Activated CD4-positive, CD25-positive, alpha-beta regulatory T cell treated with anti-CD3 and anti-CD28 coated beads, Interleukin-2, amount 50 U/mL, for 24 hours (primary cell): ENCODE measurements around the gene KRT20.
"Not testable (repeated sequence)": the region's sequence is repeated elsewhere in the genome, so short reads cannot be mapped to it uniquely, and the experiment has no call there.

Experiments
- ATAC-seq, 2 donors: fragments of 150-1000 bp; cut with Tn5 transposase; one replicate each; pipeline ENCODE4 v1.10.0; 2021; ENCODE audit warnings: mild to moderate bottlenecking in 1 of 2, moderate library complexity in 1 of 2

KRT20 gene

DNA sequence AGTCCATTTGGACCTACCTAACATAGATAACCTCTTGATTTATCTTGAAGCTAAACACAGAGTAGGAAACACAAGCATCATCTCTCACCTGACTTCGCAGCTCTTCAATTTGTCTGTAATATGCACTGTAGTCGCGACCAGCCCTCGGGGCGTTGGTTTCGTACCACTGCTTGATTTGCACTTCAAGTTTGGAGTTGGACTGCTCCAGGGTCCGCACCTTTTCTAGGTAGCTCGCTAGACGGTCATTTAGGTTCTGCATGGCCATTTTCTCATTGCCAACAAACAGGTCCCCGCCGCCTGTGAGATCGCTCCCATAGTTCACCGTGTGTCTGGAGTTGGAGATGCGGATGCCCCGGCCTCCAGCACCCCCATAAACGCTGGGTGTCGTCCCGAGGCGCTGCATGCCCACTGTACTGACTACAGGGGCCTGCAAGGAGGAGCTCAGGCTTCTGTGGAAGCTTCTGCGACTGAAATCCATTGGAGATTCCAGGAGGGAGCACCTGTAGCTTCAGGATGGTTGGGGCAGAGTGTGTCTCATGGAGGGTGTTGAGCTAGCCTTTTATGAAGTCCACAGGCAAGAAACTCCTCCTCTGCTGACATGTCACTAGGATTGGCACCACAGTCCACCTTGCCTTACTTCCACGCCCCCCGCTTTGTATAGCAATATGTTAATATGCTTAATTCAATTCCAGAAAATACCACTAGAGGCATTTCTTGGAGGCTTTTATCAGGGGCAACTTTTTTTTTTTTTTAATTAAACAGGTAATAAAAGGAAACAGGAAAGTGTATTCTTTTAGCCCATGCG is at the start of gene KRT20:
KRT20 (minus strand) TSS at position 535 of the 805 bp plus-strand sequence; CDS start at position 478, 57 bp downstream.
- no peak for ATAC-seq

GRCh38 chr17:40932608-40933007 is 47.6 kb upstream of the KRT20 start:
- no peak for ATAC-seq

GRCh38 chr17:40931311-40931710 is 46.3 kb upstream of the KRT20 start:
- ATAC-seq, result no peak

- no peak for ATAC-seq
These were observed 41.3 kb upstream of the KRT20 start for GRCh38 chr17:40926341-40926740.

DNA sequence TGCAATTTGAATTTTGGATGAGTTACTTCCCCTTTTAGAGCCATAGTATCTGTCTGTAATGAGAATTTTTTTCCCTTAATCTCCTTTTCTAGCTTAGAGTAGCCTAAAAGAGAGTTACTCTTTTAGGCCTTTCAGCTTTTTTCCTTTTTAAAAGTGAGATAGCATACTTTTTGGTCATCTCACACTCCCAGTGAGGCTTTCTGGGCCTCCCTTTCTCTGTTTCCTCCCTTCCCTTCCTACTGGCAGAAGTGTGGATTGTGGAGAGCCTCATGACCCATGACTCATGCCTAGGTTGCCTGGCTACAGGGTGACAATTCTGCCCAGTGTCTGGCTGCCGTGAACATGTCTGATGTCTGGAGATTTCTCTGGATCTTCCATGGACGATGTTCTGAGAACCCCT is 37.2 kb upstream of the KRT20 start:
- ATAC-seq, result no peak

DNA sequence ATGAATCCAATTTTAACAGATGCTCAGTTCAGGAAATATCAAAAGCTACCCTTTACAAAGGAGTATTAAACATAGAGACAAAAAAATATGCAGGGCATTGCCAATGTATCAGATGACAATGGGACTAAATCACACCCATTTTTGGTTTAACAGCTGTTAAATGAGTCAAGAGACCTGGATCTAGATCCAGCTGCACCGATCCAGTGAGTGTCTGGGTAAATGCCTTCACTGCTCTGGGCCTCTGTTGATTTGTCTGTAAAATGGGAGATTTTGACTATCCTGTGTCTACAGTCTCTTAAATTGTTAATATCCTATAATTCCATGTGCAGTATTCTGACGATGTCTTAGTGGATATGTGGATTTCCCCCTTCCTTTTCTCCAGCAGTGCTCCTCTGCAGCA is 36.0 kb upstream of the KRT20 start:
- ATAC-seq, result no peak

- ATAC-seq, result not testable (repeated sequence)
These were observed 32.1 kb upstream of the KRT20 start for GRCh38 chr17:40917116-40917515.

- ATAC-seq, result no peak
These were observed 31.3 kb upstream of the KRT20 start for GRCh38 chr17:40916366-40916765.

- ATAC-seq, result no peak
These were observed 30.7 kb upstream of the KRT20 start for GRCh38 chr17:40915721-40916256.

DNA sequence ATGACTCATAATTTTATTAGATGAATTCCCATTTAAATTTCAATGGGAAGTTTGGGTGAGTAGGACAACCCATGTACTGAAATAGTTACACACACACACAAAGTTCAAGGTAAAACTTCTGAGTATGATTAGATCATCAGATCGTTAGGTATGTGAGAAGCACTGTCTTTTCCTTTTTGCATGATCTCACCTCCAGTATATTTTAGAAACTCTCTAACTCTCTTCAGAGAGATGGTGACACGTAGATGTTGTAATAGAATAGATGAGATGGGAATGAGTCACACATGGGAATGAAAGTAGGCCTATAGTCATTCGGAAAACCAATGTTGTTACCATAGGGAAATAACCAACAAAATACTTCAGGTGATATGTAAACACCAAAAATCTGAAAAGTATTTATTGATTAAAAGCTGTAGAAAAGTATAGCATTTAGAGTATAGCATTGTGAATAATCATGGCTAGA is 30.2 kb upstream of the KRT20 start:
- ATAC-seq, result peak; percentile 74 to 86

GRCh38 chr17:40914075-40914855 is 29.2 kb upstream of the KRT20 start:
- ATAC-seq, result no peak

GRCh38 chr17:40912486-40913210 is 27.6 kb upstream of the KRT20 start:
- ATAC-seq, result no peak

DNA sequence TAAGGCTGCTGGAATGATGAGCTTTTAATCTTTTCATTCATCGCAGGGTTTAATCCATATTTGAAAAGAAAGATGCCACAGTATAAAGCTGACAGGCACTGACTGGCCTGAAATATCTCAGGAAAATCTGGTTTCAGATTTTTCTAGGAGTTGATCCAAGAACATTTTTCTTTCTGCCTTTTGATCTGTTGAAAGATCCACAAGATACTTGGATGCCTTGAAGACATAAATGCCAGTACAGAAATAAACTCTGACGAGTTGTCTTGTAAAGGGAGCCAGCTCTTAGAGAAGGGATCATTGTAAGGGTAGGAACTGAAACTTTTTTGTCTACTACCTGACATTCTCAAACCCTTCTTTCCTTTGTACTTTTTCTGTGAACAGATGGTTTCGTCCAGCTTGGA is 25.4 kb upstream of the KRT20 start:
- no peak for ATAC-seq

DNA sequence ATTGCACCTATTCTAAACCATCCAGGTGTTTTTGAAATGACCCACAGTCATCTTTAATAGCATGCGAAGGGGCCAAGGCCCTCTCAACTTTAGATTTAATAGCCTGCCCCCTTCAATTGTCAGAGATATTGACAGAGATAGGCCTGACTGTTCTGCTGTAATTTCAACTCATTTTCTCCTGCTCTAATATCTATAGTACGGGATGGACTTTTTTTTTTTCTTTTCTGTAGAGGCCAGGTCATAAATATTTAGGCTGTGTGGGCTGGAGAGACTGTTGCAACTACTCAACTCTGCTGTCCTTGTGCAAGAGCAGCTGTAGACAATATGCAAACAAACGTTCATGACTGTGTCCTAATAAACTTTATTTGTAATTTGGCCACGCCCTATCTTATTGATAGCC is 24.7 kb upstream of the KRT20 start:
- no peak for ATAC-seq

GRCh38 chr17:40909351-40909750 is 24.3 kb upstream of the KRT20 start:
- ATAC-seq, result peak; percentile 72 to 77

DNA sequence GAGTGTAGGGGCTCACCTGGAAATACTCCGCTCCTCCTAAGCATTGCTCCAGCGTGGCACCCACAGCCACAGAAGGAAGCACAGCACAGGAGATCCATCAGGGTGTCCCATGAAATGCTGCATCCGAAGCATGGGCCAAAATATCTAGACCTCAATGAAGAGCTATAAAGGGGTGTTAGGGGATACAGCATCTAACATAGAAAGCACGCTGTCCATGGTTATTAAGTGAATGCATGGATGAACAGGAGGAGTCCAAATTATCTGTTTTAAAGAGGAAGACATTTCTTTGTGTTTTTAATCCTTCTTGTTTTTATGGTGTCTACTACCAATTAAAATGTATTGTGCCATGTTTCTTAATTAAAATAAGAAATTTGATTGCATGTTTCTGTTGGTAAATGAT is 21.6 kb upstream of the KRT20 start:
- no peak for ATAC-seq

DNA sequence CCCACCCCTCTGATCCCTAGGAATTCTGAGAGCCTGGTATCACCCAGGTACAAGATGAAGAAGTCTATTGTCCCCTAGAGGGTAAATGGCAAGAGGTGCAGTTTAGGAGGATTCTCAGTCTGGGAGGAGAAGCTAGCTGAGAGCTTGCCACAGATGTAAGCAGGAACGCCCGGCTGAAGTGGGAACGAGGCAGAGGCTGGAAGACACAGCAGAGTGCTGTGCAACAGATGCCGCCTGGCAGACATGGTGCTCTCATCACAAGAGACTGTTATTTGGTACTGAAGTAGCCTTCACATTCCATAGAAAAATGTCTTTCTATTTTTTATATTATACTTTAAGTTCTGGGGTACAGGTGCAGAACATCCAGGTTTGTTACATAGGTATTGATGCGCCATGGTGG is 20.3 kb upstream of the KRT20 start:
- ATAC-seq, result no peak

DNA sequence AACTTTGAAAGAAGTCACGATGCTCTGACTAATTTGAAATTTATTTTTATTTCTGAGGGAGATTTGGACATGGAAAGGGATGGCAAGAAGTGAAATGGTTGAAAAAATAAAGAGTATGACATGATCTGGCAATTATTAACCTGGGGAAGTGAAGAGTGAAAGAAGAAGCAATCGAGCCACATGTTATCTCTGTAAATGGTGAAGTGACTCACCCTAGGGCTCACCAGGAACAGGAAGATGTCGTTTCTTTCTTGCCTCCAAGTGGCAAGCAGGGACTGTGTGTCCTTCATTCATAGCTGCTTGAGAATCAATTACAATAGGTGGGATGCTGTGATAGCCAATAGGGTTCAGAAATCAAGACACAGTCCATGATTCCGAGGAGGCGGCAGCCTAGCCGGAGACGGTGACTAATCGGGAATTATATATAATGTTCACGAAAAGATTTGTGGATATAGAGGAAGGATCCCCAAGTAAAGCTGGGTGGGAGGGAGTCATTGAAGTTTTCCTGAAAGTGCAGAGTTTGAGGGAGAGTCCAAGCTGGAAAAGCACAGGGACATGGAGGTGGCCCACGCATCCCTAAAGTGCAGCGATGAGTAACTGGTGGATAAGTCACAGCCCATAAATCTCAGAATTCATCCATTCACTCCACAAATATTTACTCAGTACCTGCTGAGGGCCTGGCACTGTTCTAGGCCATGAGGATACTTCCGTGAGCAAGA is 18.2 kb upstream of the KRT20 start:
- no peak for ATAC-seq

DNA sequence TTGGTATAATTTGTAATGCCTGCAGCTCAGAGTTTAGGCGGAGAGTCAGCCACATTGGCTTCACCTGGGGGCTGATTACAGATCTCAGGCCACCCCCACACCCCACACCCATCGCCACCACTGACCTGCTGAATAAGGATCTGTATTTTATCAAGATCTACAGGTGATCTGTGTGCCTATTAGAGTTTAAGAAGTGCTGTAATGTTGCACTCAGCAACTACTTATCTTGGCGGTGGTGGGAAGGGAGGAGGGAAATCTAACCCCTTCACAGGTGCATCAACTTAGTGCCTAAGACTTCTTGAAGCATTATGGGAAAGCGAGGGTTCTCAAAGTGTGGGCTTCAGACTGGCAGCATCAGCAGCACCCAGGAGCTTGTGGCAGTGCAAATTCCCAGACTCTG is 17.5 kb upstream of the KRT20 start:
- ATAC-seq, result no peak

- ATAC-seq, result peak; percentile 21 to 41
These were observed 17.0 kb upstream of the KRT20 start for GRCh38 chr17:40901981-40902474.

DNA sequence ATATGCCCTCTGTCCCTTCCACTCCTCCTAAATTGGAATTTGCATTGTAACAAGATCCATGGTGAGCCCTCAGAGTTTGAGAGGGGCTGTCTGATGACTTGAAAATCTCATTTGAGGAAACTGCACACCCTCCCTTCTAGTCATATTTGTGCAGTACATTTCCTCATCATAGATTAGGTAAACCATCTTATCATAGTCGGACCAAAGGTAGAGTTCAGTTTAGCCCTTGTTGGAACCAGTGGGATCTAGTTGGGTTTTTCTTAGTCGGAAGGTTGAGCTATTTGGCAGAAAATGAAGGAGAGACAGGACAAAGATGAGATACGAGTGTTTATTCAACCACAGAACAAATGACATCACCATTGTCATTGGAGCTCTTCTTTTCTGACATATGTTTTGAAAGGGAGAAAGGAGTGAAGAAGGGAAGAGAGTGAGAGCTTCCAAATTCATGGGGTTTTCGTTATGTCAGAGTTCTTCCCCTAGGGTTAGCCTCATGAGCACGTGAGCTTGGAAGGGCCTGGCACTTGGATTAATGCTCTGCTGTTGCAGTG is 15.8 kb upstream of the KRT20 start:
- no peak for ATAC-seq
